K562 (cell line): ENCODE results near the gene GALNT7. TPM values are rescaled to one million over a fixed set of nuclear protein-coding genes. Genes with fewer than 3 reads are reported as not detected.

Source experiments
- BACH1 ChIP-seq: fragments of 200-800 bp; sonication (Bioruptor generic); IDR thresholded peaks from 2 replicates; pipeline ENCODE4 v1.6.1; 2016; ENCODE audit warnings: missing genetic modification characterization, missing compliant biosample characterization
- CC2D1A ChIP-seq: fragments of 450-650 bp; IDR thresholded peaks from 2 replicates; pipeline ENCODE4 v1.6.1; 2017; ENCODE audit warnings: mild to moderate bottlenecking
- CREB3 ChIP-seq: fragments of 450-650 bp; conservative IDR thresholded peaks from 2 replicates; pipeline ENCODE4 v1.6.1; 2016; ENCODE audit warnings: missing genetic modification characterization, low read depth, mild to moderate bottlenecking, missing compliant biosample characterization, moderate library complexity
- CUX1 ChIP-seq: fragments of 200-800 bp; sonication (Bioruptor generic); IDR thresholded peaks from 2 replicates; pipeline ENCODE4 v1.6.1; 2016; ENCODE audit warnings: missing genetic modification characterization, missing compliant biosample characterization
- FOSL1 ChIP-seq: fragments of 200-800 bp; sonication (Bioruptor generic); conservative IDR thresholded peaks from 2 replicates; pipeline ENCODE4 v1.6.1; 2016; ENCODE audit warnings: missing genetic modification characterization, missing compliant biosample characterization
- GABPB1 ChIP-seq: sonication (generic); formaldehyde crosslinking; IDR thresholded peaks from 2 replicates; pipeline ENCODE4 v1.8.0; 2022; ENCODE audit warnings: mild to moderate bottlenecking, missing genetic modification reagents
- GATA2 ChIP-seq: sonication (generic); formaldehyde crosslinking; IDR thresholded peaks from 2 replicates; pipeline ENCODE4 v1.4.0; 2020; ENCODE audit warnings: mild to moderate bottlenecking, missing genetic modification reagents
- HMGN3 ChIP-seq: IDR thresholded peaks from 2 replicates; pipeline ENCODE4 v1.6.1; 2011; ENCODE audit warnings: borderline replicate concordance, low read depth, mild to moderate bottlenecking, mixed read lengths, low read length; ENCODE audit not compliant: insufficient read length; ENCODE audit errors: extremely low read depth
- KDM2B ChIP-seq: fragments of 250-450 bp; sonication (Bioruptor Pico); IDR thresholded peaks from 2 replicates; pipeline ENCODE4 v1.8.0; 2021; ENCODE audit warnings: mild to moderate bottlenecking, moderate library complexity
- MECOM ChIP-seq: fragments of 250-450 bp; sonication (Bioruptor Pico); IDR thresholded peaks from 2 replicates; pipeline ENCODE4 v1.8.0; 2022; ENCODE audit warnings: inconsistent platforms
- MXI1 ChIP-seq: IDR thresholded peaks from 2 replicates; pipeline ENCODE4 v1.6.1; 2011; ENCODE audit warnings: low read depth, mild to moderate bottlenecking, improper control_type of control experiment, low read length
- NBN ChIP-seq: fragments of 450-650 bp; IDR thresholded peaks from 2 replicates; pipeline ENCODE4 v1.6.1; 2016; ENCODE audit warnings: low read depth, mild to moderate bottlenecking
- NRF1 ChIP-seq, 2 experiments: fragments of 450-650 bp; IDR thresholded peaks in 1 of 2; conservative IDR thresholded peaks in 1 of 2; 2 replicates each; pipeline ENCODE4 v1.6.1; 2014; ENCODE audit warnings: mild to moderate bottlenecking in 2 of 2
- POLR2A ChIP-seq: fragments of 450-650 bp; conservative IDR thresholded peaks from 2 replicates; pipeline ENCODE4 v1.6.1; 2016
- POLR2AphosphoS5 ChIP-seq: IDR thresholded peaks from 2 replicates; pipeline ENCODE4 v1.6.1; 2011; ENCODE audit warnings: mild to moderate bottlenecking, low read depth, low read length, moderate library complexity; ENCODE audit not compliant: control insufficient read depth, insufficient read depth
- POLR3A ChIP-seq: IDR thresholded peaks from 2 replicates; pipeline ENCODE4 v1.6.1; 2011; ENCODE audit warnings: borderline replicate concordance, mild to moderate bottlenecking, moderate library complexity; ENCODE audit not compliant: insufficient read length, insufficient read depth; ENCODE audit errors: extremely low read depth
- SAP30 ChIP-seq: fragments of 200-600 bp; sonication (generic); IDR thresholded peaks from 2 replicates; pipeline ENCODE4 v1.6.1; 2012; ENCODE audit warnings: borderline replicate concordance, low read depth, mild to moderate bottlenecking, moderate library complexity, low read length, control low read depth, inconsistent platforms; ENCODE audit not compliant: insufficient read depth, poor library complexity, severe bottlenecking
- SMARCA5 ChIP-seq: fragments of 450-650 bp; IDR thresholded peaks from 2 replicates; pipeline ENCODE4 v1.6.1; 2016
- TRIM24 ChIP-seq, 2 experiments: fragments of 450-650 bp; IDR thresholded peaks; 2 replicates each; pipeline ENCODE4 v1.6.1; 2016
- XRCC5 ChIP-seq: fragments of 200-400 bp; formaldehyde crosslinking; IDR thresholded peaks from 2 replicates; pipeline ENCODE4 v1.6.1; 2017; ENCODE audit warnings: low read depth, mild to moderate bottlenecking, low read length
- ZBTB8A ChIP-seq: fragments of 450-650 bp; IDR thresholded peaks from 2 replicates; pipeline ENCODE4 v1.6.1; 2018; ENCODE audit warnings: mild to moderate bottlenecking, moderate library complexity; ENCODE audit not compliant: partially characterized antibody
- ZNF23 ChIP-seq: fragments of 250-450 bp; sonication (Bioruptor Pico); IDR thresholded peaks from 2 replicates; pipeline ENCODE4 v1.4.0; 2020; ENCODE audit warnings: mild to moderate bottlenecking
- ZNF766 ChIP-seq: fragments of 200-800 bp; sonication (Bioruptor generic); conservative IDR thresholded peaks from 2 replicates; pipeline ENCODE4 v1.6.1; 2016; ENCODE audit warnings: missing genetic modification characterization, missing compliant biosample characterization
- polyA plus RNA-seq, 8 experiments: library from polyadenylated mRNA; depleted of rRNA in 4 of 8; stranded (reverse) in 5 of 8; unstranded in 3 of 8; fragments of >200 nt; fragmentation: Nextera tagmentation in 2 of 8; fragmentation: Illumina TruSeq in 1 of 8; extraction: Ambion mirVana in 2 of 8; extraction: Trizol in 1 of 8; gene quantifications; 2 replicates each; pipeline versions ENCODE4 v1.2.1 to v1.2.3, GENCODE V29; 2011 to 2014; ENCODE audit warnings: inconsistent platforms in 1 of 8, missing spikeins in 1 of 8
- total RNA-seq, 7 experiments: library from RNA; depleted of rRNA in 6 of 7; stranded (reverse); fragments of >200 nt in 6 of 7; fragmentation: Illumina TruSeq in 2 of 7; extraction: Trizol in 2 of 7; gene quantifications; 2 replicates each; pipeline versions ENCODE4 v1.2.1 to v1.2.3, GENCODE V29; 2011 to 2021; ENCODE audit warnings: low replicate concordance in 1 of 7

Gene GALNT7
- total and polyA plus RNA-seq, 9 of the 15 experiments (the other 6 are each of a cell fraction or from before 2014, with no cell fraction given) = 16.7 to 38.7 (median 31.1) TPM

- TF ChIP-seq NRF1 (conservative IDR thresholded peaks at IDR 0.05 in 1 of 2, IDR thresholded peaks at IDR 0.05 in 1 of 2) = peak; percentile 44 to 46; a peak in 3 of 4 replicates
- no peak for TF ChIP-seq MECOM
- 0 out of 2 replicates have a peak, but pooled peaks have one; percentile 62 for TF ChIP-seq ZNF766
- peak; percentile 76 for TF ChIP-seq NBN
- TF ChIP-seq ZNF23 (CRISPR knock-in tag) = no peak
- peak; percentile 65; the same call in 1 of the 2 replicates for TF ChIP-seq GABPB1 (CRISPR knock-in tag)
- TF ChIP-seq POLR2A = peak; percentile 87
- TF ChIP-seq SAP30 = no peak
- TF ChIP-seq XRCC5 = no peak
- TF ChIP-seq TRIM24 (IDR thresholded peaks at IDR 0.05) = 0 out of 4 replicates have a peak, but pooled peaks of 1 of the 2 experiments have one; percentile 30
- TF ChIP-seq HMGN3 = peak; percentile 57
- peak; percentile 26; the same call in 1 of the 2 replicates for TF ChIP-seq SMARCA5
- no peak for TF ChIP-seq GATA2 (CRISPR knock-in tag)
- TF ChIP-seq ZBTB8A = no peak
- TF ChIP-seq CUX1 (CRISPR knock-in tag) = no peak
- no peak; the same call in 1 of the 2 replicates for TF ChIP-seq POLR2AphosphoS5
- TF ChIP-seq CC2D1A = no peak
- no peak for TF ChIP-seq MXI1
- 0 out of 2 replicates have a peak, but pooled peaks have one; percentile 41 for TF ChIP-seq KDM2B (CRISPR knock-in tag)
- no peak for TF ChIP-seq CREB3 (tag)
- no peak for TF ChIP-seq POLR3A
- TF ChIP-seq FOSL1 = 0 out of 2 replicates have a peak, but pooled peaks have one; percentile 9
- TF ChIP-seq BACH1 (tag) = no peak
Observed at GRCh38 chr4:173168396-173169177, at the start of gene GALNT7 (continued).
